DOHH2 (cell line): ENCODE data around the gene ALK.

Experiments used
- EZH2phosphoT487 ChIP-seq: fragments of 200-600 bp; sonication (generic); IDR thresholded peaks from 2 replicates; pipeline ENCODE4 v1.6.1; 2017; ENCODE audit warnings: borderline replicate concordance, mild to moderate bottlenecking, antibody characterized with exemption, low read length, moderate library complexity, mixed read lengths
- TF ChIP-seq, protein P1 (sequence below): fragments of 200-600 bp; sonication (generic); IDR thresholded peaks from one replicate; pipeline ENCODE4 v1.5.1; 2014; ENCODE audit warnings: antibody characterized with exemption, mild to moderate bottlenecking, low read depth, low read length; ENCODE audit not compliant: poor library complexity, severe bottlenecking

GRCh38 chr2:29276151-29276550 lies 645.2 kb downstream of the ALK start:
- TF ChIP-seq, protein P1, sequence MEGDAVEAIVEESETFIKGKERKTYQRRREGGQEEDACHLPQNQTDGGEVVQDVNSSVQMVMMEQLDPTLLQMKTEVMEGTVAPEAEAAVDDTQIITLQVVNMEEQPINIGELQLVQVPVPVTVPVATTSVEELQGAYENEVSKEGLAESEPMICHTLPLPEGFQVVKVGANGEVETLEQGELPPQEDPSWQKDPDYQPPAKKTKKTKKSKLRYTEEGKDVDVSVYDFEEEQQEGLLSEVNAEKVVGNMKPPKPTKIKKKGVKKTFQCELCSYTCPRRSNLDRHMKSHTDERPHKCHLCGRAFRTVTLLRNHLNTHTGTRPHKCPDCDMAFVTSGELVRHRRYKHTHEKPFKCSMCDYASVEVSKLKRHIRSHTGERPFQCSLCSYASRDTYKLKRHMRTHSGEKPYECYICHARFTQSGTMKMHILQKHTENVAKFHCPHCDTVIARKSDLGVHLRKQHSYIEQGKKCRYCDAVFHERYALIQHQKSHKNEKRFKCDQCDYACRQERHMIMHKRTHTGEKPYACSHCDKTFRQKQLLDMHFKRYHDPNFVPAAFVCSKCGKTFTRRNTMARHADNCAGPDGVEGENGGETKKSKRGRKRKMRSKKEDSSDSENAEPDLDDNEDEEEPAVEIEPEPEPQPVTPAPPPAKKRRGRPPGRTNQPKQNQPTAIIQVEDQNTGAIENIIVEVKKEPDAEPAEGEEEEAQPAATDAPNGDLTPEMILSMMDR, result no peak
- no peak for TF ChIP-seq EZH2phosphoT487
